H9 (cell line): ENCODE measurements around the gene ANKRD13C. TPM values are rescaled to one million over a fixed set of nuclear protein-coding genes. Genes with fewer than 3 reads are reported as not detected.

Source experiments
- DNase-seq: peaks from one replicate; pipeline ENCODE4 v3.0.0-alpha.2; 2017
- H2AFZ ChIP-seq: one replicate; pipeline ENCODE4 v1.6.1; 2013; ENCODE audit warnings: mild to moderate bottlenecking, low read length, control low read depth, moderate library complexity
- H2AK5ac ChIP-seq: 2 replicates; pipeline ENCODE4 v1.6.1; 2013; ENCODE audit warnings: low read length, control low read depth, mixed read lengths; ENCODE audit not compliant: insufficient read length
- H2BK120ac ChIP-seq: one replicate; pipeline ENCODE4 v1.6.1; 2013; ENCODE audit warnings: low read depth, mild to moderate bottlenecking, low read length, control low read depth, inconsistent platforms; ENCODE audit not compliant: poor library complexity, severe bottlenecking
- H2BK12ac ChIP-seq: 2 replicates; pipeline ENCODE4 v1.6.1; 2013; ENCODE audit warnings: low read length, control low read depth, mixed read lengths, low read depth; ENCODE audit not compliant: insufficient read length
- H2BK15ac ChIP-seq: 2 replicates; pipeline ENCODE4 v1.6.1; 2013; ENCODE audit warnings: low read depth, low read length, control low read depth
- H2BK20ac ChIP-seq: one replicate; pipeline ENCODE4 v1.6.1; 2013; ENCODE audit warnings: low read depth, mild to moderate bottlenecking, low read length, control low read depth, inconsistent platforms; ENCODE audit not compliant: poor library complexity, severe bottlenecking
- H2BK5ac ChIP-seq: 2 replicates; pipeline ENCODE4 v1.6.1; 2013; ENCODE audit warnings: low read length, control low read depth, mixed read lengths; ENCODE audit not compliant: insufficient read length
- H3K14ac ChIP-seq: 2 replicates; pipeline ENCODE4 v1.6.1; 2013; ENCODE audit warnings: low read length, control low read depth; ENCODE audit not compliant: insufficient read depth
- H3K18ac ChIP-seq: 2 replicates; pipeline ENCODE4 v1.6.1; 2013; ENCODE audit warnings: low read depth, mild to moderate bottlenecking, mixed read lengths, low read length, control low read depth; ENCODE audit not compliant: insufficient read length
- H3K23ac ChIP-seq: 2 replicates; pipeline ENCODE4 v1.6.1; 2013; ENCODE audit warnings: low read length, control low read depth, mixed read lengths, low read depth; ENCODE audit not compliant: insufficient read length
- H3K23me2 ChIP-seq: 2 replicates; pipeline ENCODE4 v1.6.1; 2013; ENCODE audit warnings: low read depth, mild to moderate bottlenecking, mixed read lengths, low read length, control low read depth; ENCODE audit not compliant: insufficient read length, poor library complexity, severe bottlenecking
- H3K27ac ChIP-seq: 2 replicates; pipeline ENCODE4 v1.5.1; 2013; ENCODE audit warnings: low read length, control low read depth, mixed read lengths, low read depth; ENCODE audit not compliant: insufficient read length
- H3K27me3 ChIP-seq: 2 replicates; pipeline ENCODE4 v1.6.1; 2013; ENCODE audit warnings: low read length, control low read depth, inconsistent platforms; ENCODE audit not compliant: insufficient read depth
- H3K4ac ChIP-seq: 2 replicates; pipeline ENCODE4 v1.6.1; 2013; ENCODE audit warnings: low read depth, mild to moderate bottlenecking, control low read depth, inconsistent platforms, low read length, moderate library complexity
- H3K4me1 ChIP-seq: 2 replicates; pipeline ENCODE4 v1.6.1; 2013; ENCODE audit warnings: low read length, control low read depth, inconsistent platforms; ENCODE audit not compliant: insufficient read depth
- H3K4me2 ChIP-seq: 2 replicates; pipeline ENCODE4 v1.6.1; 2013; ENCODE audit warnings: low read length, control low read depth, mixed read lengths; ENCODE audit not compliant: insufficient read length, insufficient read depth
- H3K56ac ChIP-seq: 2 replicates; pipeline ENCODE4 v1.6.1; 2013; ENCODE audit warnings: low read depth, mild to moderate bottlenecking, mixed read lengths, low read length, control low read depth; ENCODE audit not compliant: insufficient read length
- H3K79me1 ChIP-seq: 2 replicates; pipeline ENCODE4 v1.6.1; 2013; ENCODE audit warnings: low read depth, mild to moderate bottlenecking, moderate library complexity, low read length, control low read depth, inconsistent platforms; ENCODE audit not compliant: insufficient read depth, poor library complexity, severe bottlenecking
- H3K79me2 ChIP-seq: 2 replicates; pipeline ENCODE4 v1.6.1; 2013; ENCODE audit warnings: low read length, control low read depth, inconsistent platforms; ENCODE audit not compliant: insufficient read depth
- H3K9ac ChIP-seq: 2 replicates; pipeline ENCODE4 v1.6.1; 2013; ENCODE audit warnings: low read length, control low read depth, mixed read lengths; ENCODE audit not compliant: insufficient read length; ENCODE audit errors: extremely low read depth
- H3K9me3 ChIP-seq: one replicate; pipeline ENCODE4 v1.6.1; 2013; ENCODE audit warnings: low read depth, low read length, inconsistent platforms; ENCODE audit not compliant: control insufficient read depth
- H3T11ph ChIP-seq: one replicate; pipeline ENCODE4 v1.6.1; 2013; ENCODE audit warnings: mild to moderate bottlenecking, low read length, control low read depth, inconsistent platforms
- H4K20me1 ChIP-seq: one replicate; pipeline ENCODE4 v1.6.1; 2013; ENCODE audit not compliant: control insufficient read depth, insufficient read length, insufficient read depth
- H4K5ac ChIP-seq: 2 replicates; pipeline ENCODE4 v1.6.1; 2013; ENCODE audit warnings: low read depth, mild to moderate bottlenecking, mixed read lengths, low read length, control low read depth; ENCODE audit not compliant: insufficient read length
- H4K8ac ChIP-seq: replicated peaks from 2 replicates; pipeline ENCODE4 v1.6.1; 2013; ENCODE audit warnings: low read length, control low read depth, mixed read lengths, low read depth; ENCODE audit not compliant: insufficient read length
- H4K91ac ChIP-seq: 2 replicates; pipeline ENCODE4 v1.6.1; 2013; ENCODE audit warnings: low read depth, mild to moderate bottlenecking, moderate library complexity, mixed read lengths, low read length, control low read depth; ENCODE audit not compliant: insufficient read length
- H3K27ac Mint-ChIP-seq, 3 experiments: 2 replicates in 2 of 3; 3 replicates in 1 of 3; pipeline ENCODE4 v1.8.0; 2020 to 2021; ENCODE audit warnings: mixed read lengths in 3 of 3, mild to moderate bottlenecking in 1 of 3, moderate library complexity in 1 of 3
- H3K27me3 Mint-ChIP-seq: 2 replicates; pipeline ENCODE4 v1.8.0; 2021; ENCODE audit warnings: low read depth, mild to moderate bottlenecking, moderate library complexity, mixed read lengths
- H3K36me3 Mint-ChIP-seq, 3 experiments: 2 replicates in 2 of 3; 3 replicates in 1 of 3; pipeline ENCODE4 v1.8.0; 2020 to 2021; ENCODE audit warnings: low read depth in 3 of 3, mixed read lengths in 3 of 3; ENCODE audit not compliant: insufficient read depth in 1 of 3
- H3K4me1 Mint-ChIP-seq, 2 experiments: 2 replicates each; pipeline ENCODE4 v1.8.0; 2020; ENCODE audit warnings: mixed read lengths in 2 of 2
- H3K4me3 Mint-ChIP-seq, 2 experiments: 2 replicates in 1 of 2; 3 replicates in 1 of 2; pipeline ENCODE4 v1.8.0; 2020 to 2021; ENCODE audit warnings: mild to moderate bottlenecking in 2 of 2, mixed read lengths in 2 of 2, moderate library complexity in 1 of 2
- H3K9me3 Mint-ChIP-seq, 2 experiments: 2 replicates in 1 of 2; 3 replicates in 1 of 2; pipeline ENCODE4 v1.8.0; 2020; ENCODE audit warnings: mild to moderate bottlenecking in 2 of 2, mixed read lengths in 2 of 2, moderate library complexity in 1 of 2
- total RNA-seq: library from RNA; stranded (reverse); gene quantifications from 2 replicates; pipeline ENCODE4 v1.2.1, GENCODE V29; 2021
- TF ChIP-seq, protein P1 (sequence below): fragments of 200-600 bp; sonication (generic); conservative IDR thresholded peaks from 3 replicates; pipeline ENCODE4 v1.8.0; 2021; ENCODE audit warnings: antibody characterized with exemption, mild to moderate bottlenecking

The ANKRD13C gene
- total RNA-seq, 1 experiment from 2014 or later = 19.7 TPM

DNA sequence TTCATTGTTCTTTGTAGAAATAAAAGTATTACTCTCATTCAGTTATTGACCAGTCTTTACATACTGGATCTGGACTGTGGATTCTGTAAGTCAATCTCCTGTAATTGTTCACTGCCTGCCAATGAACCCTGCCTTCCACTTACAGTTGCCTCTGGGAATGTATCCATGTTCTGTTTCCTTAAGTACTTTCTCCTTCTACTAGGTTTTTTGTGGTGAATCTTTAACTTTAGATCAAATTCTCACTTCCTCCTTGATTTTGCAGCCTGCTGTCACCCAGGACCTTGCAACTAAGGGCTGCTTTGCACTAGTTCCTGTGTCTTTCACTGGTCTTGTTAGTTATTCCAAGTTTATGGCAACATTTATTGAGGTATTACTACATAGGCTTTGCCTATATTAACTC is 28.2 kb upstream of the ANKRD13C start:
- H3K18ac ChIP-seq = no peak overlapping the region
- H2AFZ ChIP-seq = no peak overlapping the region

More for the DNA sequence above, 28.2 kb upstream of the ANKRD13C start:
- H3K4me1 Mint-ChIP-seq = no peaks in the 10 kb centered on the region
- Histone ChIP-seq H3K9ac (no peak overlapping the region), H3K4ac (no peak overlapping the region), H3K4me2 (no peak overlapping the region), H3K4me1 (no peaks in the 10 kb centered on the region), H3K56ac (no peak overlapping the region), H2BK120ac (no peak overlapping the region), H4K20me1 (no peaks in the 10 kb centered on the region), H2BK15ac (no peak overlapping the region), H3K23ac (no peak overlapping the region), H4K5ac (no peak overlapping the region), H3K23me2 (no peaks in the 10 kb centered on the region), H4K91ac (no peak overlapping the region), H3K79me1 (no peaks in the 10 kb centered on the region), H3K27me3 (no peaks in the 10 kb centered on the region), H3K79me2 (no peaks in the 10 kb centered on the region), H4K8ac (no peak overlapping the region), H3K27ac (no peak overlapping the region), H3T11ph (no peak overlapping the region), H2BK12ac (no peak overlapping the region), H2BK5ac (no peak overlapping the region), H3K14ac (no peak overlapping the region), H3K9me3 (no peaks in the 10 kb centered on the region), H2AK5ac (no peak overlapping the region), H2BK20ac (no peak overlapping the region)
- TF ChIP-seq, protein P1, sequence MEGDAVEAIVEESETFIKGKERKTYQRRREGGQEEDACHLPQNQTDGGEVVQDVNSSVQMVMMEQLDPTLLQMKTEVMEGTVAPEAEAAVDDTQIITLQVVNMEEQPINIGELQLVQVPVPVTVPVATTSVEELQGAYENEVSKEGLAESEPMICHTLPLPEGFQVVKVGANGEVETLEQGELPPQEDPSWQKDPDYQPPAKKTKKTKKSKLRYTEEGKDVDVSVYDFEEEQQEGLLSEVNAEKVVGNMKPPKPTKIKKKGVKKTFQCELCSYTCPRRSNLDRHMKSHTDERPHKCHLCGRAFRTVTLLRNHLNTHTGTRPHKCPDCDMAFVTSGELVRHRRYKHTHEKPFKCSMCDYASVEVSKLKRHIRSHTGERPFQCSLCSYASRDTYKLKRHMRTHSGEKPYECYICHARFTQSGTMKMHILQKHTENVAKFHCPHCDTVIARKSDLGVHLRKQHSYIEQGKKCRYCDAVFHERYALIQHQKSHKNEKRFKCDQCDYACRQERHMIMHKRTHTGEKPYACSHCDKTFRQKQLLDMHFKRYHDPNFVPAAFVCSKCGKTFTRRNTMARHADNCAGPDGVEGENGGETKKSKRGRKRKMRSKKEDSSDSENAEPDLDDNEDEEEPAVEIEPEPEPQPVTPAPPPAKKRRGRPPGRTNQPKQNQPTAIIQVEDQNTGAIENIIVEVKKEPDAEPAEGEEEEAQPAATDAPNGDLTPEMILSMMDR = no peak
- H3K27ac Mint-ChIP-seq = no peak overlapping the region
- H3K36me3 Mint-ChIP-seq = no peaks in the 10 kb centered on the region
- no peaks in the 10 kb centered on the region for H3K9me3 Mint-ChIP-seq
- H3K27me3 Mint-ChIP-seq = no peaks in the 10 kb centered on the region
- H3K4me3 Mint-ChIP-seq = no peak overlapping the region
- no peak for DNase-seq
